ENCODE data around the gene RIPOR2.

DNA sequence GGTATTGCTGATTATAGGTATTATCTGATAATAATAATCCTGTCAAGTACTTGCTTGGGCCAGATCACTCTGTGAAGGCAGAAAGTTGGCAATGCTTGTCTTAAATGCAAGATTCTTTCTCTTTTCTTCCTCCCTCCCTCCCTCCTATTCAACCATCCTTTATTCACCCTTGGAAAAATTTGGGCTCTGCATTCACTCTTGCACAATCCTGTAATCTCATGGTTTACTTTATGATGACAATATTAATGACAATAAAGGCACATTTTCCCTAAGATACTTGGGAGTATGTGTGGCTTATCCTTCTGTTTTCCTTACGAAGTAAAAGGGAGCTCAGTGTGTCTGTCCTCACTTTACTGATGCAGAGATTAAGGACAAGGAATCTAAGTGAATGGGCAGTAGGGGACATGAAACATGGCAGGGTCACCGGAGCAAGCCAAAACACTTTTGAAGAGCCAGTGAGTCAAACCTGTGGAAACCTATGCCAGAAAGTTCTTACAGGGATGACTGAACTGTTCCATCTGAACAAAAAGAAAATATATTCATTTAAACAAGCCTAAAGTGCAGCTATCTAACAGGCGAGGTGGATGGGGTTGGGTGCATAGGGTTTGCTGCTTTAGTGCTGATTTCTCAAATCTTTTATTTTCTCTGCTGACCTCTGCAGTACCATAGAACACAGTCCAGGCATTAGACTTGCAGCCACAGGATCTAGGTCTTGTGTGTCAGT lies 14.6 kb upstream of the RIPOR2 start:
- TF ChIP-seq POLR2A (IDR thresholded peaks at IDR 0.05) = no peak
- TF ChIP-seq, protein P1, sequence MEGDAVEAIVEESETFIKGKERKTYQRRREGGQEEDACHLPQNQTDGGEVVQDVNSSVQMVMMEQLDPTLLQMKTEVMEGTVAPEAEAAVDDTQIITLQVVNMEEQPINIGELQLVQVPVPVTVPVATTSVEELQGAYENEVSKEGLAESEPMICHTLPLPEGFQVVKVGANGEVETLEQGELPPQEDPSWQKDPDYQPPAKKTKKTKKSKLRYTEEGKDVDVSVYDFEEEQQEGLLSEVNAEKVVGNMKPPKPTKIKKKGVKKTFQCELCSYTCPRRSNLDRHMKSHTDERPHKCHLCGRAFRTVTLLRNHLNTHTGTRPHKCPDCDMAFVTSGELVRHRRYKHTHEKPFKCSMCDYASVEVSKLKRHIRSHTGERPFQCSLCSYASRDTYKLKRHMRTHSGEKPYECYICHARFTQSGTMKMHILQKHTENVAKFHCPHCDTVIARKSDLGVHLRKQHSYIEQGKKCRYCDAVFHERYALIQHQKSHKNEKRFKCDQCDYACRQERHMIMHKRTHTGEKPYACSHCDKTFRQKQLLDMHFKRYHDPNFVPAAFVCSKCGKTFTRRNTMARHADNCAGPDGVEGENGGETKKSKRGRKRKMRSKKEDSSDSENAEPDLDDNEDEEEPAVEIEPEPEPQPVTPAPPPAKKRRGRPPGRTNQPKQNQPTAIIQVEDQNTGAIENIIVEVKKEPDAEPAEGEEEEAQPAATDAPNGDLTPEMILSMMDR (IDR thresholded peaks at IDR 0.05) = no peak

Measured in stomach (tissue), 4 donors.